ENCODE results near the gene NSUN6.

Gene NSUN6

GRCh38 chr10:18523858-18524257 lies 127.5 kb downstream of the NSUN6 start:
- H3K27ac Mint-ChIP-seq: peak overlapping the region; percentile 40
- peaks cover 36% of the 10 kb centered on the region for H3K36me3 Mint-ChIP-seq (ENCODE audit: low read depth)
- H3K4me1 Mint-ChIP-seq: peaks cover 32% of the 10 kb centered on the region
- H3K27me3 Mint-ChIP-seq (ENCODE audit: low read depth, poor library complexity): no peaks in the 10 kb centered on the region
- TF ChIP-seq CTCF (IDR thresholded peaks at IDR 0.05): no peak
- H3K9me3 Mint-ChIP-seq: no peaks in the 10 kb centered on the region
- DNase-seq: no peak
- no peak overlapping the region for H3K4me3 Mint-ChIP-seq

- no peak for DNase-seq
- no peak for TF ChIP-seq CTCF (IDR thresholded peaks at IDR 0.05)
- Mint-ChIP-seq H3K4me1 (peaks cover 28% of the 10 kb centered on the region), H3K27ac (no peak overlapping the region), H3K4me3 (no peak overlapping the region), H3K36me3 (ENCODE audit: low read depth) (peaks cover 32% of the 10 kb centered on the region), H3K9me3 (no peaks in the 10 kb centered on the region), H3K27me3 (ENCODE audit: low read depth, poor library complexity) (no peaks in the 10 kb centered on the region)
Measured at GRCh38 chr10:18523025-18523424, 128.4 kb downstream of the NSUN6 start.

- peaks cover 43% of the 10 kb centered on the region for H3K36me3 Mint-ChIP-seq (ENCODE audit: low read depth)
- no peak for TF ChIP-seq CTCF (IDR thresholded peaks at IDR 0.05)
- no peaks in the 10 kb centered on the region for H3K4me1 Mint-ChIP-seq
- H3K27me3 Mint-ChIP-seq (ENCODE audit: low read depth, poor library complexity): no peaks in the 10 kb centered on the region
- H3K4me3 Mint-ChIP-seq: no peak overlapping the region
- H3K27ac Mint-ChIP-seq: no peak overlapping the region
- DNase-seq: no peak
- no peaks in the 10 kb centered on the region for H3K9me3 Mint-ChIP-seq
Measured at GRCh38 chr10:18516851-18517250, 134.5 kb downstream of the NSUN6 start.

- no peaks in the 10 kb centered on the region for H3K9me3 Mint-ChIP-seq
- H3K27ac Mint-ChIP-seq: no peak overlapping the region
- no peak for TF ChIP-seq CTCF (IDR thresholded peaks at IDR 0.05)
- no peak for DNase-seq
- no peaks in the 10 kb centered on the region for H3K4me1 Mint-ChIP-seq
- H3K36me3 Mint-ChIP-seq (ENCODE audit: low read depth): peaks cover 25% of the 10 kb centered on the region
- no peak overlapping the region for H3K4me3 Mint-ChIP-seq
- no peaks in the 10 kb centered on the region for H3K27me3 Mint-ChIP-seq (ENCODE audit: low read depth, poor library complexity)
Measured at GRCh38 chr10:18514537-18514936, 136.8 kb downstream of the NSUN6 start.

- Mint-ChIP-seq H3K9me3 (no peaks in the 10 kb centered on the region), H3K4me3 (no peak overlapping the region)
Measured at GRCh38 chr10:18508587-18508986, 142.8 kb downstream of the NSUN6 start.

More at GRCh38 chr10:18508587-18508986, 142.8 kb downstream of the NSUN6 start:
- H3K36me3 Mint-ChIP-seq (ENCODE audit: low read depth): peaks cover 15% of the 10 kb centered on the region
- no peaks in the 10 kb centered on the region for H3K4me1 Mint-ChIP-seq
- no peak for TF ChIP-seq CTCF (IDR thresholded peaks at IDR 0.05)
- H3K27me3 Mint-ChIP-seq (ENCODE audit: low read depth, poor library complexity): no peaks in the 10 kb centered on the region
- H3K27ac Mint-ChIP-seq: no peak overlapping the region
- DNase-seq: no peak

All from nephron progenitor cell (in vitro differentiated cells).